CD14-positive monocyte (primary cell): ENCODE data around the gene SEMA4D. TPM values are rescaled to one million over a fixed set of nuclear protein-coding genes. Genes with fewer than 3 reads are reported as not detected.

Experiments
- DNase-seq, 3 donors: peaks; one replicate each; pipeline ENCODE4 v3.0.0-alpha.2; 2011 to 2022
- H2AFZ ChIP-seq: 2 replicates; pipeline ENCODE4 v1.6.0; 2012; ENCODE audit warnings: mild to moderate bottlenecking, low read depth, low read length, inconsistent platforms; ENCODE audit not compliant: insufficient read depth, poor library complexity, severe bottlenecking
- H3K27ac ChIP-seq, 2 donors: 1 replicate in 1 of 2; 2 replicates in 1 of 2; pipeline ENCODE4 v1.5.1; 2012 to 2013; ENCODE audit warnings: low read length in 2 of 2, control low read depth in 1 of 2, inconsistent platforms in 1 of 2, low read depth in 1 of 2, mild to moderate bottlenecking in 1 of 2
- H3K27me3 ChIP-seq, 2 donors: one replicate each; pipeline versions ENCODE4 v1.6.0 to v1.6.1; 2011 to 2013; ENCODE audit warnings: low read length in 2 of 2; ENCODE audit not compliant: control insufficient read depth in 2 of 2, insufficient read depth in 2 of 2
- H3K36me3 ChIP-seq, 2 donors: replicated peaks in 1 of 2; 1 replicate in 1 of 2; 2 replicates in 1 of 2; pipeline versions ENCODE4 v1.5.1 to v1.6.1; 2012 to 2013; ENCODE audit warnings: low read length in 2 of 2, control low read depth in 1 of 2, inconsistent platforms in 1 of 2, mild to moderate bottlenecking in 1 of 2; ENCODE audit not compliant: insufficient read depth in 2 of 2, control insufficient read depth in 1 of 2
- H3K4me1 ChIP-seq, 2 donors: 1 replicate in 1 of 2; 2 replicates in 1 of 2; pipeline versions ENCODE4 v1.5.1 to v1.6.1; 2012 to 2013; ENCODE audit warnings: low read length in 2 of 2, control low read depth in 1 of 2, inconsistent platforms in 1 of 2, mild to moderate bottlenecking in 1 of 2, moderate library complexity in 1 of 2; ENCODE audit not compliant: insufficient read depth in 2 of 2, control insufficient read depth in 1 of 2
- H3K4me2 ChIP-seq: replicated peaks from 2 replicates; pipeline ENCODE3; 2012; ENCODE audit warnings: low read length, moderate library complexity, mild to moderate bottlenecking; ENCODE audit not compliant: poor library complexity, severe bottlenecking; ENCODE audit errors: extremely low read depth
- H3K4me3 ChIP-seq, 3 experiments: fragments of 200-600 bp in 1 of 3; sonication (generic) in 1 of 3; replicated peaks in 1 of 3; 1 replicate in 2 of 3; 2 replicates in 1 of 3; pipeline ENCODE4 v1.5.1; 2011 to 2013; ENCODE audit warnings: low read length in 3 of 3, mild to moderate bottlenecking in 3 of 3, control low read depth in 2 of 3, low read depth in 2 of 3, inconsistent platforms in 1 of 3, moderate library complexity in 1 of 3
- H3K79me2 ChIP-seq: 2 replicates; pipeline ENCODE4 v1.6.0; 2012; ENCODE audit warnings: mild to moderate bottlenecking, control low read depth, inconsistent platforms, low read length, moderate library complexity; ENCODE audit not compliant: insufficient read depth
- H3K9ac ChIP-seq: 2 replicates; pipeline ENCODE4 v1.6.0; 2017; ENCODE audit warnings: low read length, mild to moderate bottlenecking; ENCODE audit not compliant: insufficient read depth, poor library complexity, severe bottlenecking
- H3K9me3 ChIP-seq, 2 donors: replicated peaks in 1 of 2; 1 replicate in 1 of 2; 2 replicates in 1 of 2; pipeline versions ENCODE4 v1.5.1 to v1.6.1; 2012 to 2013; ENCODE audit warnings: low read length in 2 of 2, control low read depth in 1 of 2; ENCODE audit not compliant: control insufficient read depth in 1 of 2, insufficient read depth in 1 of 2
- H4K20me1 ChIP-seq: 2 replicates; pipeline ENCODE4 v1.6.0; 2012; ENCODE audit warnings: mild to moderate bottlenecking, low read length, control low read depth, moderate library complexity; ENCODE audit not compliant: insufficient read depth
- H3K27ac Mint-ChIP-seq, 7 donors: one replicate each; pipeline ENCODE4 v1.8.0; 2020; ENCODE audit warnings: mild to moderate bottlenecking in 7 of 7, mixed read lengths in 7 of 7, moderate library complexity in 6 of 7, inconsistent platforms in 2 of 7
- H3K27me3 Mint-ChIP-seq, 3 donors: one replicate each; pipeline ENCODE4 v1.8.0; 2021 to 2022; ENCODE audit warnings: low read depth in 3 of 3, mild to moderate bottlenecking in 3 of 3, mixed read lengths in 3 of 3, moderate library complexity in 3 of 3, inconsistent platforms in 1 of 3
- H3K36me3 Mint-ChIP-seq, 2 donors: one replicate each; pipeline ENCODE4 v1.8.0; 2020; ENCODE audit warnings: mixed read lengths in 2 of 2, inconsistent platforms in 1 of 2, mild to moderate bottlenecking in 1 of 2
- H3K4me1 Mint-ChIP-seq: one replicate; pipeline ENCODE4 v1.8.0; 2020; ENCODE audit warnings: mild to moderate bottlenecking, mixed read lengths
- H3K4me3 Mint-ChIP-seq, 2 donors: one replicate each; pipeline ENCODE4 v1.8.0; 2020; ENCODE audit warnings: mild to moderate bottlenecking in 2 of 2, mixed read lengths in 2 of 2, moderate library complexity in 1 of 2
- H3K9me3 Mint-ChIP-seq, 7 donors: one replicate each; pipeline ENCODE4 v1.8.0; 2020 to 2022; ENCODE audit warnings: mixed read lengths in 7 of 7, mild to moderate bottlenecking in 6 of 7, moderate library complexity in 6 of 7, inconsistent platforms in 2 of 7
- whole genome bisulfite sequencing: methylation state at CpG from one replicate; pipeline ENCODE4 v1.1.5; 2013; ENCODE audit warnings: missing lambda C conversion rate; ENCODE audit not compliant: insufficient coverage; 5-methylcytosine and 5-hydroxymethylcytosine counted together
- intact Hi-C, 2 donors: fragments of 100-400 bp; cut with micrococcal nuclease; formaldehyde crosslinking; loops; one replicate each; pipeline versions ENCODE4 v1.15.0 to v1.15.1; 2023
- polyA plus RNA-seq, 3 donors: library from polyadenylated mRNA; depleted of rRNA in 1 of 3; unstranded in 2 of 3; stranded (reverse) in 1 of 3; fragments of 300-500 nt in 2 of 3; fragments of >200 nt in 1 of 3; fragmentation: Illumina TruSeq in 2 of 3; gene quantifications; 1 replicate in 2 of 3; 2 replicates in 1 of 3; pipeline ENCODE4 v1.2.3, GENCODE V29; 2012 to 2021
- TF ChIP-seq, protein P1 (sequence below): fragments of 200-600 bp; IDR thresholded peaks from one replicate; pipeline ENCODE4 v1.8.0; 2022; ENCODE audit warnings: antibody characterized with exemption, mild to moderate bottlenecking

SEMA4D gene
- polyA plus RNA-seq, 3 donors = 28.2 to 117 (median 28.6) TPM

DNA sequence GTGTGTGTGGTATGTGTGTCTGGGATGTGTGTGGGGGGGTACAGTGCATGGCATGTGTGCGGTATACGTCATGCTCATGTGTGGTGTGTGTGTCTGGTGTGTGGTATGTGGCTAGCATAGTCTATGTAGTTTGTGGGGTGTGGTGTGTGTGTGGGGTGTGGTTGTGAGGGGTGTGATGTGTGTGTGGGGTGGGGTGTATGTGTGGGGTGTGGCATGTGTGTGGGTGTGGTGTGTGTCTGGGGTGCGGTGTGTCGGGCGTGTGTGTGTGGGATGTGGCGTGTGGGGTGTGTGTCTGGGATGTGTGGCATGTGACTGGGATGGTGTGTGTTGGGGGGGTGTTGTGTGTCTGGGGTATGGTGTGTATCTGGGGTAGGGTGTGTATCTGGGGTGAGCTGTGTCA is 127.3 kb downstream of the SEMA4D start:
- Histone ChIP-seq H3K4me2 (no peak overlapping the region), H3K79me2 (no peaks in the 10 kb centered on the region), H3K4me3 (no peak overlapping the region), H3K27ac (peak overlapping the region in 1 of 2 donors; percentile 0), H4K20me1 (peaks cover 51% of the 10 kb centered on the region), H2AFZ (no peak overlapping the region), H3K27me3 (no peaks in the 10 kb centered on the region), H3K36me3 (peaks cover 3 to 42% of the 10 kb centered on the region in 2 donors), H3K9me3 (no peaks in the 10 kb centered on the region), H3K9ac (no peak overlapping the region), H3K4me1 (peaks cover 6 to 7% of the 10 kb centered on the region in 2 donors)
- no peak overlapping the region for H3K4me3 Mint-ChIP-seq
- H3K27me3 Mint-ChIP-seq = no peaks in the 10 kb centered on the region
- TF ChIP-seq, protein P1, sequence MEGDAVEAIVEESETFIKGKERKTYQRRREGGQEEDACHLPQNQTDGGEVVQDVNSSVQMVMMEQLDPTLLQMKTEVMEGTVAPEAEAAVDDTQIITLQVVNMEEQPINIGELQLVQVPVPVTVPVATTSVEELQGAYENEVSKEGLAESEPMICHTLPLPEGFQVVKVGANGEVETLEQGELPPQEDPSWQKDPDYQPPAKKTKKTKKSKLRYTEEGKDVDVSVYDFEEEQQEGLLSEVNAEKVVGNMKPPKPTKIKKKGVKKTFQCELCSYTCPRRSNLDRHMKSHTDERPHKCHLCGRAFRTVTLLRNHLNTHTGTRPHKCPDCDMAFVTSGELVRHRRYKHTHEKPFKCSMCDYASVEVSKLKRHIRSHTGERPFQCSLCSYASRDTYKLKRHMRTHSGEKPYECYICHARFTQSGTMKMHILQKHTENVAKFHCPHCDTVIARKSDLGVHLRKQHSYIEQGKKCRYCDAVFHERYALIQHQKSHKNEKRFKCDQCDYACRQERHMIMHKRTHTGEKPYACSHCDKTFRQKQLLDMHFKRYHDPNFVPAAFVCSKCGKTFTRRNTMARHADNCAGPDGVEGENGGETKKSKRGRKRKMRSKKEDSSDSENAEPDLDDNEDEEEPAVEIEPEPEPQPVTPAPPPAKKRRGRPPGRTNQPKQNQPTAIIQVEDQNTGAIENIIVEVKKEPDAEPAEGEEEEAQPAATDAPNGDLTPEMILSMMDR = no peak
- peaks cover 0 to 10% of the 10 kb centered on the region in 2 donors for H3K36me3 Mint-ChIP-seq
- peaks cover 15% of the 10 kb centered on the region for H3K4me1 Mint-ChIP-seq
- DNase-seq = no peak
- intact Hi-C loops = no loop called here
- 100% methylated on average over 5 of the region's 6 CpGs for WGBS
- H3K9me3 Mint-ChIP-seq = peaks cover 0 to 2% (median 0%) of the 10 kb centered on the region in 7 donors
- H3K27ac Mint-ChIP-seq = no peak overlapping the region

DNA sequence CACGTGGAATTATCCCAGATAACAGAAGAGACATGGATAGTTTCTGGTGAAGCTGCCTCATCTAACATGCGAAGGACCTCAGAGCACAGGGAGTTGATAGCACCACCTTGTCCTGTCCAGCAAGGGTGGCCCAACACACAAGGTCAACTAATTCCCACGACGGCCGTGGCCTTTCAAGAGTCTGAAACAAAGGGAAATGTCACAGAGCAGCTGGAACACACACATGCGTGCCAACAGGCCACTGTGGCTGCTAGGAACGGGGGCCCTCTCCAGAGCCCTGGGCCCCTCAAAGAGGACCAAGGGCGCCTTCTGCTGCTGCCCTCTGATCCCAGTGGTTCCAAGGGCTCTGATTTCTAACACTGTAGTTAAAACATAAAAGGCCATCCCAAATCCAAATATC is 128.9 kb downstream of the SEMA4D start:
- Histone ChIP-seq H3K4me2 (no peak overlapping the region), H3K36me3 (peaks cover 3 to 41% of the 10 kb centered on the region in 2 donors), H2AFZ (no peak overlapping the region), H3K4me3 (no peak overlapping the region), H3K27me3 (no peaks in the 10 kb centered on the region), H3K9me3 (no peaks in the 10 kb centered on the region), H3K4me1 (no peaks in the 10 kb centered on the region), H3K27ac (no peak overlapping the region), H4K20me1 (peaks cover 52% of the 10 kb centered on the region), H3K79me2 (no peaks in the 10 kb centered on the region), H3K9ac (no peak overlapping the region)
- intact Hi-C loops = no loop called here
- H3K27me3 Mint-ChIP-seq = no peaks in the 10 kb centered on the region
- H3K27ac Mint-ChIP-seq = no peak overlapping the region
- H3K4me3 Mint-ChIP-seq = no peak overlapping the region
- peaks cover 0 to 10% of the 10 kb centered on the region in 2 donors for H3K36me3 Mint-ChIP-seq
- over 99% methylated on average over 7 of the region's 8 CpGs for WGBS
- TF ChIP-seq, protein P1 = no peak
- no peak for DNase-seq
- peaks cover 5% of the 10 kb centered on the region for H3K4me1 Mint-ChIP-seq
- no peaks in the 10 kb centered on the region for H3K9me3 Mint-ChIP-seq
